Activated CD8-positive, alpha-beta T cell treated with anti-CD3 and anti-CD28 coated beads for 36 hours (primary cell): ENCODE measurements around the gene MORN2. TPM values are rescaled to one million over a fixed set of nuclear protein-coding genes. Genes with fewer than 3 reads are reported as not detected.
A peak's percentile ranks its signal among the peaks of the same experiment; 100 is the strongest.

ENCODE experiments used
- ATAC-seq: fragments of 200-7000 bp; cut with Tn5 transposase; one replicate; pipeline ENCODE4 v1.10.0; 2021; ENCODE audit warnings: mild to moderate bottlenecking, moderate library complexity
- CTCF ChIA-PET: fragments of 350-600 bp; sonication (Branson Sonifier 250); formaldehyde crosslinking; loops from one replicate; lab custom pipeline; 2021; ENCODE audit warnings: antibody characterized with exemption; lab: Charles Lee
- POLR2A ChIA-PET: fragments of 350-600 bp; sonication (Branson Sonifier 250); formaldehyde crosslinking; loops from one replicate; lab custom pipeline; 2021; ENCODE audit warnings: antibody characterized with exemption; lab: Charles Lee
- DNase-seq: peaks from one replicate; pipeline ENCODE4 v3.0.0-alpha.2; 2020
- H3K27ac Mint-ChIP-seq: one replicate; pipeline ENCODE4 v1.8.0; 2021; ENCODE audit warnings: mild to moderate bottlenecking, mixed read lengths
- H3K27me3 Mint-ChIP-seq: one replicate; pipeline ENCODE4 v1.8.0; 2021; ENCODE audit warnings: mixed read lengths
- H3K36me3 Mint-ChIP-seq: one replicate; pipeline ENCODE4 v1.8.0; 2021; ENCODE audit warnings: low read depth, mixed read lengths
- H3K4me1 Mint-ChIP-seq: one replicate; pipeline ENCODE4 v1.8.0; 2021; ENCODE audit warnings: low read depth, mixed read lengths
- H3K4me3 Mint-ChIP-seq: one replicate; pipeline ENCODE4 v1.8.0; 2021; ENCODE audit warnings: mild to moderate bottlenecking, moderate library complexity, mixed read lengths
- H3K9me3 Mint-ChIP-seq: one replicate; pipeline ENCODE4 v1.8.0; 2021; ENCODE audit warnings: mixed read lengths
- intact Hi-C: fragments of 100-400 bp; cut with micrococcal nuclease; formaldehyde crosslinking; loops from one replicate; pipeline ENCODE4 v1.10.0; 2022
- total RNA-seq, 2 experiments: library from RNA; stranded (reverse); gene quantifications; one replicate each; pipeline ENCODE4 v1.2.3, GENCODE V29; 2021
- TF ChIP-seq, protein P1 (sequence below): fragments of 200-600 bp; IDR thresholded peaks from one replicate; pipeline ENCODE4 v1.8.0; 2022; ENCODE audit warnings: antibody characterized with exemption, mild to moderate bottlenecking

Gene MORN2
- total RNA-seq, 2 experiments from 2014 or later, result 5.0 to 6.6 TPM

DNA sequence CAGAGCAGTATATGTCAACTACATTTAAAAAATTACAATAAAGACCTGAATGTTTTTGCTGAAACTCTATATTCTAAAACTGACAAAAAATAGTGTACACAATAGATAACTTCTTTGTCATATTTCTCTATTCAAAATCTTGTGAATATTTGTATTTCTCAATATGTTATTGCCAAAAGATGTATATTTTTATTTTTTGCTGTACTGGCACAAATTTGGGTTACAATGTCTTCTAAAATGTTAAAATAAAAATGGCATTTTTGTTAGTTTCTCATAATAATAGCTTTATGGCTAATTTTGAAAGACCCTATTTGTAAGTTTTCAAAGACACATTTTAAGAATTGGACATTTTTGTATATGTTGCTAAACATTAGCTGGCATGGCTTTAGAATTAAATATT, 13.3 kb downstream of the MORN2 start:
- Mint-ChIP-seq H3K4me3 (no peak overlapping the region), H3K27ac (no peak overlapping the region), H3K4me1 (peaks cover 2% of the 10 kb centered on the region), H3K36me3 (no peaks in the 10 kb centered on the region), H3K9me3 (no peaks in the 10 kb centered on the region), H3K27me3 (no peaks in the 10 kb centered on the region)
- POLR2A ChIA-PET, result no interaction called here
- CTCF ChIA-PET, result interaction anchor here (1.1 kb wide), 1 partner anchor 59 kb away, joined by 3 read pairs; no protein-coding TSS in a partner anchor
- TF ChIP-seq, protein P1, sequence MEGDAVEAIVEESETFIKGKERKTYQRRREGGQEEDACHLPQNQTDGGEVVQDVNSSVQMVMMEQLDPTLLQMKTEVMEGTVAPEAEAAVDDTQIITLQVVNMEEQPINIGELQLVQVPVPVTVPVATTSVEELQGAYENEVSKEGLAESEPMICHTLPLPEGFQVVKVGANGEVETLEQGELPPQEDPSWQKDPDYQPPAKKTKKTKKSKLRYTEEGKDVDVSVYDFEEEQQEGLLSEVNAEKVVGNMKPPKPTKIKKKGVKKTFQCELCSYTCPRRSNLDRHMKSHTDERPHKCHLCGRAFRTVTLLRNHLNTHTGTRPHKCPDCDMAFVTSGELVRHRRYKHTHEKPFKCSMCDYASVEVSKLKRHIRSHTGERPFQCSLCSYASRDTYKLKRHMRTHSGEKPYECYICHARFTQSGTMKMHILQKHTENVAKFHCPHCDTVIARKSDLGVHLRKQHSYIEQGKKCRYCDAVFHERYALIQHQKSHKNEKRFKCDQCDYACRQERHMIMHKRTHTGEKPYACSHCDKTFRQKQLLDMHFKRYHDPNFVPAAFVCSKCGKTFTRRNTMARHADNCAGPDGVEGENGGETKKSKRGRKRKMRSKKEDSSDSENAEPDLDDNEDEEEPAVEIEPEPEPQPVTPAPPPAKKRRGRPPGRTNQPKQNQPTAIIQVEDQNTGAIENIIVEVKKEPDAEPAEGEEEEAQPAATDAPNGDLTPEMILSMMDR, result no peak
- intact Hi-C loops, result no loop called here
- no peak for DNase-seq
- no peak for ATAC-seq

GRCh38 chr2:38889575-38889974, 13.8 kb downstream of the MORN2 start, which contains the start of gene ARHGEF33:
TSS of gene ARHGEF33 (plus strand) at chr2:38889875. CDS start at chr2:38919448, 29,573 bp downstream.
- no peaks in the 10 kb centered on the region for H3K9me3 Mint-ChIP-seq
- DNase-seq (no peak), ATAC-seq (no peak)
- H3K27me3 Mint-ChIP-seq, result no peaks in the 10 kb centered on the region
- peaks cover 2% of the 10 kb centered on the region for H3K4me1 Mint-ChIP-seq
- no peaks in the 10 kb centered on the region for H3K36me3 Mint-ChIP-seq
- H3K27ac Mint-ChIP-seq, result no peak within 1 kb of the TSS
- CTCF ChIA-PET, result interaction anchor here (1.1 kb wide), 1 partner anchor 58 kb away, joined by 3 read pairs; no protein-coding TSS in a partner anchor
- intact Hi-C loops, result no loop called here
- no peak within 1 kb of the TSS for H3K4me3 Mint-ChIP-seq
- POLR2A ChIA-PET, result no interaction called here
- TF ChIP-seq, protein P1, result no peak

DNA sequence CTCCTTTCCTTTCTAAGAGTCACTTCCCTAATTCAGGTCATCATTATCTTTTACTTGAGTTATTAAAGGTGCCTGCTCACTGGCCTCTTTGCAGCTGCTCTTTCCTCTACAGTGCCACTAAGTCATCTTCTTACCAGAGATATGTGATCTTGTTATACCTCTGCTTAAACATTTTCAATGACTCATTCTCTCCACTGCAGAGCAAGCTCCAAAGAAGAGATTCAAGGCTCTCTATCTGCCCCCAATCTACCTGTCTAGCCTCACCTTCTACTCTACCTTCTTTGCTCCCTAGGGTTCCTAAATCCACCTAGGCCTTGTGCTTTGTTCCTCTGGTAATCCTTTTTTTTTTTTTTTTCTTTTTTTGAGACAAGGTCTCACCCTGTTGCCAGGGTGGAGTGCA, 17.0 kb downstream of the MORN2 start:
- POLR2A ChIA-PET, result no interaction called here
- no peaks in the 10 kb centered on the region for H3K9me3 Mint-ChIP-seq
- TF ChIP-seq, protein P1, result no peak
- H3K27me3 Mint-ChIP-seq, result no peaks in the 10 kb centered on the region
- intact Hi-C loops, result no loop called here
- ATAC-seq, result peak; percentile 60
- CTCF ChIA-PET, result no interaction called here
- no peak overlapping the region for H3K4me3 Mint-ChIP-seq
- no peak overlapping the region for H3K27ac Mint-ChIP-seq
- no peaks in the 10 kb centered on the region for H3K36me3 Mint-ChIP-seq
- no peak for DNase-seq
- H3K4me1 Mint-ChIP-seq, result peaks cover 2% of the 10 kb centered on the region

GRCh38 chr2:38898256-38898655, 22.5 kb downstream of the MORN2 start:
- no peak for DNase-seq
- Mint-ChIP-seq H3K36me3 (no peaks in the 10 kb centered on the region), H3K9me3 (no peaks in the 10 kb centered on the region), H3K4me1 (no peaks in the 10 kb centered on the region), H3K27ac (no peak overlapping the region), H3K4me3 (no peak overlapping the region), H3K27me3 (no peaks in the 10 kb centered on the region)
- POLR2A ChIA-PET, result no interaction called here
- TF ChIP-seq, protein P1, result no peak
- CTCF ChIA-PET, result no interaction called here
- no peak for ATAC-seq
- intact Hi-C loops, result no loop called here

DNA sequence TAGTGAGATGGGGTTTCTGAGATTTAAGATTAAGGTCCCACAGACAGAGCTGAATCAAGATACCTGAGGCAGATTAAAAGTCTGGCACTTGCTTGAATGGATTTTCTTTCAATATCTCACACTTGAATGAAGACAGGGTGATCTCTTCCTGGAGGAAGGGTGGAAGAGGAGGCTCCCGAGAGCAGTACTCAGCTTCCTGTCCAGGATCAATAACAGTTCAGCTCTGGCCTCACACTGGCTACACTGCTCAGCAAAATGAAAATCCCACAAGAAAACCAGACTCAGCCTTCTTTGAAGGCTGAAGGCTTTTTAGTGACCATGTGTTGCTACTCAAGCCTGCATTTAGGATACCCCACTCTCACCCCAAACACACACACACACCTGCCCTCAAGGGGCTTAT, 24.9 kb downstream of the MORN2 start:
- H3K9me3 Mint-ChIP-seq, result no peaks in the 10 kb centered on the region
- H3K27me3 Mint-ChIP-seq, result no peaks in the 10 kb centered on the region
- H3K27ac Mint-ChIP-seq, result no peak overlapping the region
- ChIA-PET POLR2A (no interaction called here), CTCF (interaction anchor here (0.9 to 2.8 kb wide), 2 partner anchors 26 to 46 kb away, joined by 3 to 10 read pairs; no protein-coding TSS in a partner anchor)
- intact Hi-C loops, result no loop called here
- H3K4me1 Mint-ChIP-seq, result no peaks in the 10 kb centered on the region
- ATAC-seq (no peak), DNase-seq (no peak)
- no peak overlapping the region for H3K4me3 Mint-ChIP-seq
- H3K36me3 Mint-ChIP-seq, result no peaks in the 10 kb centered on the region
- TF ChIP-seq, protein P1, result no peak
